NB4 (cell line): ENCODE results near the gene FHIP1B.

ENCODE experiments used
- DNase-seq: peaks from one replicate; pipeline ENCODE4 v3.0.0; 2010; ENCODE audit warnings: low read depth
- H3K4me3 ChIP-seq: one replicate; pipeline ENCODE4 v1.5.1; 2011; ENCODE audit warnings: mild to moderate bottlenecking, low read depth, low read length, moderate library complexity
- MYC ChIP-seq: IDR thresholded peaks from 2 replicates; pipeline ENCODE4 v1.6.1; 2011; ENCODE audit warnings: low read depth, low read length
- POLR2A ChIP-seq: IDR thresholded peaks from 2 replicates; pipeline ENCODE4 v1.6.1; 2011; ENCODE audit warnings: mild to moderate bottlenecking; ENCODE audit not compliant: insufficient read length; ENCODE audit errors: extremely low read depth
- TF ChIP-seq, protein P1 (sequence below): IDR thresholded peaks from 2 replicates; pipeline ENCODE4 v1.6.1; 2011; ENCODE audit warnings: low read depth, low read length
- TF ChIP-seq, protein P2 (sequence below): IDR thresholded peaks from one replicate; pipeline ENCODE4 v1.5.1; 2012; ENCODE audit warnings: low read depth, low read length

The FHIP1B gene

DNA sequence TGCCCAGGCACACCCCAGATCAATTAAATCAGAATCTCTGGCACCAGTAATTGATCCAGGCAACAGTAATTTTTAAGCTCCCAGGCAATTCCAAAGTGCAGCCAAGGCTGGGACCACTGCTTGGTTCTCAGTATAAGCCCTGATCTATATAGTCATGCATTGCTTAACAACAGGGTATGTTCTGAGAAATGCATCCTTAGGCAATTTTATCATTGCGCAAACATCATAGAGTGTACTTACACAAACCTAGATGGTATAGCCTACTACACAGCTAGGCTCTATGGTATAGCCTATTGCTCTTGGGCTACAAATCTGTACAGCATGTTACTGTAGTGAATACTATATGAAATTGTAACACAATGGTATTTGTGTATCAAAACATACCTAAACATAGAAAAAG is 29.7 kb downstream of the FHIP1B start:
- TF ChIP-seq, protein P1, sequence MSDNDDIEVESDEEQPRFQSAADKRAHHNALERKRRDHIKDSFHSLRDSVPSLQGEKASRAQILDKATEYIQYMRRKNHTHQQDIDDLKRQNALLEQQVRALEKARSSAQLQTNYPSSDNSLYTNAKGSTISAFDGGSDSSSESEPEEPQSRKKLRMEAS = no peak
- TF ChIP-seq POLR2A (no peak), MYC (no peak)
- TF ChIP-seq, protein P2, sequence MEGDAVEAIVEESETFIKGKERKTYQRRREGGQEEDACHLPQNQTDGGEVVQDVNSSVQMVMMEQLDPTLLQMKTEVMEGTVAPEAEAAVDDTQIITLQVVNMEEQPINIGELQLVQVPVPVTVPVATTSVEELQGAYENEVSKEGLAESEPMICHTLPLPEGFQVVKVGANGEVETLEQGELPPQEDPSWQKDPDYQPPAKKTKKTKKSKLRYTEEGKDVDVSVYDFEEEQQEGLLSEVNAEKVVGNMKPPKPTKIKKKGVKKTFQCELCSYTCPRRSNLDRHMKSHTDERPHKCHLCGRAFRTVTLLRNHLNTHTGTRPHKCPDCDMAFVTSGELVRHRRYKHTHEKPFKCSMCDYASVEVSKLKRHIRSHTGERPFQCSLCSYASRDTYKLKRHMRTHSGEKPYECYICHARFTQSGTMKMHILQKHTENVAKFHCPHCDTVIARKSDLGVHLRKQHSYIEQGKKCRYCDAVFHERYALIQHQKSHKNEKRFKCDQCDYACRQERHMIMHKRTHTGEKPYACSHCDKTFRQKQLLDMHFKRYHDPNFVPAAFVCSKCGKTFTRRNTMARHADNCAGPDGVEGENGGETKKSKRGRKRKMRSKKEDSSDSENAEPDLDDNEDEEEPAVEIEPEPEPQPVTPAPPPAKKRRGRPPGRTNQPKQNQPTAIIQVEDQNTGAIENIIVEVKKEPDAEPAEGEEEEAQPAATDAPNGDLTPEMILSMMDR = no peak
- H3K4me3 ChIP-seq = no peak overlapping the region
- peak; percentile 87 for DNase-seq

DNA sequence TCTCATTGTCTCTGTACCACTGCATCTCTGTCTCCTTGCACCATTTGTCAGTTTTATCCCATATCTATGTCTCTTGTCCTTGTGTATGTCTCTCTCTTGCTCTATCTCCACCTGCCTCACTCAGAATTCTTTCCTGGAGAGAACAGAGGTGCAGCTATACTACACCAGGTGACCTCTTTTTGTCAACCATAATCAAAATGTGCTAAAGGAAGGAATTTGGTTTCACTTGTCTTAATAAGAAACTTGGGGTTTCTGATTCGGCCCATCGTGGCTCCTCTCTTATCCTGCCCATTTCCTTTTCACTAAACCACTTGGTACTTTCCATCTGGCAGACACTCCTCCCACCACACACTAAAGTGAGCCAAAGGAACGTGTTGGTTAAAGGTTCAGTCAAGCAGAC is 31.1 kb downstream of the FHIP1B start:
- TF ChIP-seq POLR2A (no peak), MYC (no peak)
- TF ChIP-seq, protein P1 = no peak
- TF ChIP-seq, protein P2 = no peak
- no peak overlapping the region for H3K4me3 ChIP-seq
- peak; percentile 42 for DNase-seq

DNA sequence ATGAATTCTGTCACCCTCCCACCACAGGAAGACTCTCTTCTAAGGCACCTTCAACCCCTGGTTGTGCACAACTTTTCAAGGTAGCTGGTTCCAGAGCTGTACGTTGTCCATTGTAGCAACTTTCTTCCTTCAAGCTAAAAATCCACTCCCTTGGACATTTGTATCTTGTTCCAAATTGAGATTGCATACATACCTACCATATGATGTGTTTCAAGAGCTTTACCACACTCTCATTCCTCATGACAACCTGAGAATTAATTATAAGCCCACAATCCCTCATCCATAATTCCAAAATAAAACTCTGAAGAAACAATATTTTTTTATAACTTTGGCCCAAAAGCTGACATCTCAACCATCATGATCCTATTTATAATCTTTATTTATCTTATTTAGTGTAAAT is 32.4 kb downstream of the FHIP1B start:
- peak; percentile 11 for DNase-seq
- TF ChIP-seq POLR2A (no peak), MYC (no peak)
- TF ChIP-seq, protein P1 = no peak
- TF ChIP-seq, protein P2 = no peak

DNA sequence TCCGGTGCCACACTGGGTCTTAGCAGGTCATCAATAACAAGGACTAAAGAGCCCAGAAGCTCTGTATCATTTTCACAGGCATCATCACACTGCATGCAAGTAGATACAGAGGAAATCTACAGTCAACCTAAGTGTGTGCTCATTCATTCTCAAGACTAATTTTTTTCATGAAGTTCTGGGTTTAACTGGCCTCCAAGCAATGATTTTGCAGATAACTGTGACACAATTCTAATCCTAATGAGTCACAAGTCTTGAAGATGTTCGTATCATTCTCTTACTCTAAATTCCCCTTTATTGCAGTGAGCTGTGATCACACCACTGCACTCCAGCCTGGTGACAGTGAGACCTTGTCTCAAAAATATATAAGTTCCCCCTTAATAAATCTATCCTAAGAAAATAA is 33.0 kb downstream of the FHIP1B start:
- DNase-seq = peak; percentile 77
- TF ChIP-seq, protein P1 = 0 out of 2 replicates have a peak, but pooled peaks have one; percentile 13
- no peak for TF ChIP-seq MYC
- TF ChIP-seq, protein P2 = no peak
- peak overlapping the region; percentile 42 for H3K4me3 ChIP-seq

More for the DNA sequence above, 32.4 kb downstream of the FHIP1B start:
- H3K4me3 ChIP-seq = no peak overlapping the region

DNA sequence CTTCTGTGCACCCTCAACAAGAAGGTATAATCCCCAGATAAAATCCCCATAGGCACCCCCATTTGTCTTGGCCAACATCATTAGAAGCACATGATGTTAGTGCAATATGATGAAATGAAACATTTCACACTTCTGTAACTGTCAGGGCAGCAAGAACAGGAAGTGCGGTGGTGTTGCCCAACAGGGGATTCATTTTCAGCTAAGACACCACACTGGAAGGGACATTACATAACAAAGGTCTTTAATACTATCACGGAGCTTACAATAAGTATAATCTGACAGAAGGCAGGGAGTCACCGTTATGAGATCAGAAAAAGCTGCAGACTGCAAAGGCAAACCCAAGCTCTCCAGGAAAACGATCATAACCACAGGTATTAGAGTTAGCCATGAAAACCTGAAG is 33.5 kb downstream of the FHIP1B start:
- no peak for TF ChIP-seq POLR2A
- TF ChIP-seq MYC = peak; percentile 97
- TF ChIP-seq, protein P1 = peak; percentile 95
- peak; percentile 98 for DNase-seq
- peak overlapping the region; percentile 42 for H3K4me3 ChIP-seq

GRCh38 chr11:6199174-6199810 is 35.1 kb downstream of the FHIP1B start, which contains the start of gene OR52W1:
OR52W1 (plus strand) TSS chr11:6199224; CDS start chr11:6199224, 0 bp downstream.
- DNase-seq = no peak
- no peak within 1 kb of the TSS for H3K4me3 ChIP-seq
- TF ChIP-seq, protein P1 = no peak
- TF ChIP-seq, protein P2 = no peak
- no peak for TF ChIP-seq MYC
- TF ChIP-seq POLR2A = no peak
